Erythroblast (primary cell): ENCODE results near the gene MEIKIN.

Experiments used
- DNase-seq, 2 experiments: peaks; one replicate each; lab custom pipeline; 2025; lab: John Stamatoyannopoulos, UW
- GATA1 ChIP-seq: IDR thresholded peaks from 2 replicates; pipeline ENCODE4 v1.6.1; 2011; ENCODE audit warnings: low read depth, mild to moderate bottlenecking, control low read depth, low read length, moderate library complexity
- POLR2A ChIP-seq: IDR thresholded peaks from 2 replicates; pipeline ENCODE4 v1.6.1; 2011; ENCODE audit warnings: mild to moderate bottlenecking, low read length

The MEIKIN gene, protein sequence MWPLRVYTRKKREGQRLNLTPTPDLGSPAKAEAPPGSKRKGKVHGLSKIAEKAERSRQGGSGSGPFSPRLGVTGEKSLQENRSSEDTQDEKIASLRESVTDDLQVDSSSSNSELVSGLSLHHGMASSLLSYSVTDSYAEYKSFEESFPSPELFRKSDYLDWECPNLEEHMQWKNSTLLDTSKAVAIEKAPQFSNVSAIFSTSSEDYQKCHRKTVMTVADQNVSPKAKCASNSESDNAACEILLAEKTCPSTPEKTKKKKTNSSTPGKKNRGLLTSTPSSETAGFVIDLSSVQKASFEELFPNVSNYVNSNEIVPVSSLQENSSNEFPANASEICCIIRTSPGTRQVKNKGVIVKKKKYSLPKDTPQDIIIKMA

DNA sequence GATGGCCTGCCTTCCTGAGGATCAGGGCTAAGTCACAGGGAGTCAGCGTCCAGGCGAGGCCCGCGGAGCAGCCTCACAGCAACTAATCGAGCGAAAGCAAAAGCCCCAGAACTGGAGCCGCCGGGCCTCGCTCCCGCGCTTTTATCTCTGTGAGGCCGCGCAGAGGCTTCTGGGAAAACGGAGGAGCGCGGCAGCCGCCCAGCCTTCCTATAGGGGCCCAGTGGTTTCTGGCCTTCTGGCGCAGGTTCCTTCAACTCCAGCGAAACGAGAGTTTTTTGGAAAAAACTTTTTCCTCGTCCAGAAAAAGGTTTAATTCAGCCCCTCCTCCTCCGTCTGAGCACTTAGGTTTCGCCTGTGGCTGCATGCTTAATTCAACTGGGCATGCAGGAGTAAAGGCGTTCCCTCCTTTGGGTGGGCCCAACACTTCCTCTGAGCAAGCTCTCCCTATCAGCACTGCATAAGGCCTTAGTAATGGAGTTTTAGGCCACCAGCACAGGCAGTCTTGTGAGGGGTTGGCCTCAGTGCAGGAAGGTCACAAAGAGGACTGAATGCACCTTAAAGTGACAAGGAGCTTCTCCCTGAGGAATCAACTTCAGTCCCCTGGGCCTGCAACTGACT lies at the start of gene MEIKIN:
Gene MEIKIN, minus strand, starts transcription at position 113 of the 618 bp plus-strand sequence. CDS start 158 bp downstream, outside the sequence.
- DNase-seq: no peak
- TF ChIP-seq POLR2A (no peak), GATA1 (no peak)

DNA sequence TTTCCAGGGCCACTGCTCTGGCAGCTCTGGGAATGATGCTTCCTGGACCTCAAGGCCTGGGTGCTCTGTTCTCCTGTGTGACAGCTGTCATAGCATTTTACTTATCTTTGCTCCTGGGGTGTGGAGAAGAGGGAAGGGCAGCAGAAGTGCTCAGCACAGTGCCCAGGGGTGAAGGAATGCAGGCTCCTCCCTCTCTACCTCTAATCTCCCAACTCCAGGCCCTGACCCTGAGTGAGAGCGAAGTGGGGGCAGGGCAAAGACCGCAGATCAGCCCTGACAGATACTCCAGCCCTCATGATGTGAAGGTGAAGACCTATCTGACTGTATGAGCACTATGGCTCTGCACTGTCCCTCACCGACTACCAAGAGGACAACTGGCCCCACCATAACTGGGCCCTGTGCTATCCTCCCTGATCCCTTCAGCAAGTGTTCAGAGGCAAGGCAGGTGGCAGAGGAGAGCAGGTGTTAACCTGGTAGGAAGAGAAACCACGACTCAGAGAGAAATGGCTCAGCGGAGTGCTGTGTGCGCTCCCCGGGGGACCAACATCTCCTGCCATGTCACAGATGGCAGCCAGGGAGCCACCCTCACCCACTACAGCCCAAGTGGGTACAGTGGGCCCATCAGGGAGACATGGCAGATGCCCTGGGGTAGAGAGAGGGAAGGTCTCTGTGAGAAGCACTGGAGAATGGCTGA lies 49.2 kb upstream of the MEIKIN start:
- peak; percentile 95 to 98 for DNase-seq
- TF ChIP-seq GATA1 (peak; percentile 48), POLR2A (no peak)

DNA sequence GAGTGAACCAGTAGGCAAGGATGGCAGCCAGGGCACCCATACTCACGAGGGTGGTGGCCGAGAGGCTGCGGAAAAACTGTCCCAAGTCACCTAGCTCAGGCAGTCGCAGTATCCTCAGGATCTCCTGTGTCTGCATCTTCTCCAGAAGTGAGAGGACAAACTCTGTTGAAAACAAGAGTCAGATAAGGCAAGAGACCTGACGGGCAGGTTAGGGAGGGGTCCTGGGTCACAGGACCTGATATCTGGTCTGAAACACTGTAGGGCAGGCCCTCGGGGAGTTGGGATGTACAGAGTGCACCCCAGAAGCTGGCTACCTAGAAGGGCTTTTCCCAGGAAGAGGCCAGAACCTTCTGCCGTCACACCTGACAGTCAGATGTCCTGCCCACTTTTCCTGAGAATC lies 48.6 kb upstream of the MEIKIN start:
- DNase-seq: peak in 1 of 2 experiments; percentile 59
- TF ChIP-seq POLR2A (no peak), GATA1 (no peak)

DNA sequence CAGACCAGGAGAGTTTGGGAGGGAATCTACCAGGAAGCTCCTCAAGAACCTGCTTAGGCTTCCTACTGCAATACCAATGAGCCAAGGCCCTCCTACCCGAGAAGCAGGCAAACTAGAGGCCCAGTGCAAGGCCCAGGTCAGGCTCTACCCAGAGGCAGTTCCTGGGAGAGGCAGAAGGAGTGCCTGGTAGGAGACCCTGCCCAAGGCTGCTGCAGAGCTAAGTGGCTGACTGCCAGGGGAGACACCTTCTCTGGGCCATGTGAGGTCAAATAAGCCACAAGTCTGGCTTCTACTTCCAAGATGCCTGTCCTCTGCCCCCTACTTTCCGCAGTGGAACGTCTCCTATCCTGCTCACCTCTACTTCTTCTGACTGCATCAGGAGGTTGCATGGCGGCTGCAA lies 48.2 kb upstream of the MEIKIN start:
- TF ChIP-seq POLR2A: no peak
- peak; percentile 73 to 77 for DNase-seq

DNA sequence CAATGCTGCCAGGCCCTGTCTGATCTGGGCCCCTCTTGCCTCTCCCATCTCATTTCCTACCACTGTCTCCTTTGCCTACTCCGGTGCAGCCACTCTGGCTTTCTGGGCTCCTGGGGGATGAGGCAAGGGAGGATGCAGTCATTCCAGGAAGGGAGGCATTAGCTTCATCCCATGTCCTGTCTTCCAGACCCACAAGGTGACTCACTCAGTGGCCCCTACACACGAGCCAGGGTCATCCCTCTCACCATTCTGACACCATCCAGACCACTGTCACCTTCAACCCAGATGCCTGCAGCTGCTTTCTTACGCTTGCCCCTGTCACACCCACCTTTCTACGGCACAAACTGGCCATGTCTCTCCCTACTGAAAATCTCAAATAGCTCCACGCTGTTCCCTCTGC lies 46.9 kb upstream of the MEIKIN start:
- no peak for TF ChIP-seq GATA1
- TF ChIP-seq POLR2A: no peak
- no peak for DNase-seq

DNA sequence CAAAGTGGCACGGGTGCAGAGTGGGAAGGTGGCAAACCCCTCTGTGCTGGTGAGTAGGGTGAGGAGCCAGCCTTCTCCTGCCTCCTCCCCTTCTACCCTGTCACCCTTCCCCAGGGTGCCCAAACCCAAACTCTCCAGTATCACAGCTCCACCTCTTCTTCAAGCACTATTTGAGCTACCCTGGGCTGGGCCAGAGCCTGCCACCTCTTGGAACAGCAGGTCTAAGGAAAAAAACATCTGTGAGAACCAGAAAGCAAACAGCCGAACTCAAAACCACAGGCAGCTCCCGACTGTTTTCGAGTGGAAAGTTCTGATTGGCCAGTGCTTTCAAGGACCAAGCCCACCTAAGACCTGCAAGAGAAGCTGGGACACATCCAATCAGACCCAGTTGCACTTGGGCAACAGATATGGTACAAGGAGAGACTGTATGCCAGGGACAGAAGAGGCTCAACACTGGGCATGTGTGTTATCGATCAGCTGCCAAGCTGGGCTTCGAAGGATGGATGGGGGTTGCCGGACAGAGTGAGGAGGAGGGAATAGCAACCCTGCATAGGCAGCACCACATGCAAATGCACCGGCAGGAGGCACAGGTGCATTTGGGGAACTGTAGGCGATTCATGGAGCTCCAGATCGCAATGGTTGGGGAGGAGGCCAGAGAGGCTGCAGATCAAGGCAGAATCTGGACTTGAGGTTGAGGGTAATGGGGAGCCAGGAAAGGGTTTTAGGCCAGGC lies 46.3 kb upstream of the MEIKIN start:
- no peak for DNase-seq
- TF ChIP-seq POLR2A: no peak

DNA sequence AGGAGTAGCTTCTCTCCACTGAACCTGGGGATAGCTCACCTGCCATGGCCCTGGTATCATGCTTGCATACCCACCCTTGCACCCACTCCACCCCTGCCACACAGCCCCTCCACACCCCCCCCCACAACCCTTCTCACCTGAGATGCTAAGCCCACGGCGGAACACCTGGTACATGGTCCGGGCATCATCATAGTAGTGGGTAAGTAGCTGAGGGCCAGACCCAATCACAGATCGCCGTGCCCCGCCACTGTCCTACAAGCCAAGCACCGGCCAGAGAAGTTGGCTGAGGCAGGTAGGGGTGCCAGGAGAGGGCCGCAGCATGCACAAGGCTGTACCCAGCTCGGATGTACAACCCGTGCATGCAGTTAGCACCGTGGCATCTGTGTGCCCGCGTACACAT lies 45.3 kb upstream of the MEIKIN start:
- TF ChIP-seq POLR2A: no peak
- no peak for TF ChIP-seq GATA1
- DNase-seq: no peak

DNA sequence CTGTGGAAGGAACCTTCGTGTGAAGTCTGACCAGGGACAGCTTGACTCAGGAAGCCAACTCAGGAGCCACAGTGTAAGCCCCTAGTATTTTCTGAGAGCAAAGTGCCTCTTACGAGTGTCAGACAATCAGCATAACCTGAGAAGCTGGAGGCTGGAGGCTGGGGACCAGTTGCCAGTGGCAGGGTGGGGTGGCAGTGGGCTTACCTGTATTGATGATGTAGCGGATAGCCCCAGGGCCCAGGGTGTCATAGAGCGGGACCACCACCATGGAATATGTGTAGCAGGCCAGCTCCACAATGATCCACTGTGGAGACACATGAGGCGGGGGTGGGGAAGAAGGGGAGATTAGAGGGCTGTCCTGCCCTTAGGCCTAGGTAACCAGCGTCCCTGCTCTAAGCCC lies 43.1 kb upstream of the MEIKIN start:
- no peak for TF ChIP-seq GATA1
- TF ChIP-seq POLR2A: no peak
- no peak for DNase-seq

DNA sequence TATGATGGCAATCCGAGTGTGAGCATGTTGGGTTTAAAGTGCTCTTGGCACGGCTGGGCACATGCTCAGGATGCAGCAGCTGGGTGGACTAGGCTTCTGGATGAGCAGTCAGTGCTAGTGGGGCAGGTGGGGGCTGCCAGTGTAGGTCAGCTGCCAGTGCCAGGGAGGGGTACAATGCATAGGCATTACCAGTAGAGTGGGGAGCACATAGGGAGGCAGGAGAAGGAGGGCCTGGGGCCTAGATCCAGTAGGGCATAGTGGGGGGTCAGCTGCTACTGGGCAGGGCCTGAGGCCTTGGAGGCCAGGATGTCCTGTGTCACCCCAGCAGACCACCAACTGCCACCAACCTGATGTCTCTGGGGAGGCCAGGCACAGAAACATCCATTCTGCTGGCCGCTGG lies 41.8 kb upstream of the MEIKIN start:
- DNase-seq: no peak
- TF ChIP-seq POLR2A (no peak), GATA1 (no peak)

DNA sequence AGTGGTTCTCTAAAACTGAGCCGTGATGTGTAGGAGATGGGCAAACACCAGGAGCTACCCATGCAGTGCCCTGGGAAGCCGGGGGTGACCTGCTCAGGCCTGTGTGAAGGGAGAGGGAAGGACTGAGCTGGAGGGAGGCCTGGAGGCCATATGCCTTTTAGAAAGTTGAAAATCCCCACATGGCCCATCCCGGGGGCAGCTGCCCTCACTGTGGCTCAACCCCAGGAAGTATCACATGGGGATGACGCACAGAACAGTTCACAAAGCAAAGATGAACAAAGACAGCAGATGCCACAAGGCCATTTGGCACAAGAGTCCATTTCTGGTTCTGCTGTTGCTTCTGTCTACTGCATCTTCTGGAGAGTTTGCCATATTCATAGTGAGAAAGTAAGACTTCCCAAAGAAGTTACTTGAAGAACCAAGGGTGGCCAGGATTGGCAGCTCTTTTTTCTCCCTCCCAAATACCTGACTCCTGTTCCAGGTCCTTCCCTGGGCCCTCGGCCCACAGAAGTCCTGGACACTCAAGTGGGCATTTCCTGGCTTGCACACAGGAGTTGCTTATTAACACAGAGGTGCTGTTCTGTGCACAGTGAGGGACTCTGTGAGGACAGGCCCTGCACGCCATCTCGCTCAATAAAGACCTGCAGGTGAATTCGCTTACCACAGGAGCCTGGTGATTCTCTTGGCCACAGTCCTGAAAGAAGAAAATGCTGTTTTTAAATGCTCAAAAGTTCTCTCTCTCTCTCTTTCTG lies 40.9 kb upstream of the MEIKIN start:
- TF ChIP-seq GATA1: no peak
- no peak for TF ChIP-seq POLR2A
- no peak for DNase-seq

DNA sequence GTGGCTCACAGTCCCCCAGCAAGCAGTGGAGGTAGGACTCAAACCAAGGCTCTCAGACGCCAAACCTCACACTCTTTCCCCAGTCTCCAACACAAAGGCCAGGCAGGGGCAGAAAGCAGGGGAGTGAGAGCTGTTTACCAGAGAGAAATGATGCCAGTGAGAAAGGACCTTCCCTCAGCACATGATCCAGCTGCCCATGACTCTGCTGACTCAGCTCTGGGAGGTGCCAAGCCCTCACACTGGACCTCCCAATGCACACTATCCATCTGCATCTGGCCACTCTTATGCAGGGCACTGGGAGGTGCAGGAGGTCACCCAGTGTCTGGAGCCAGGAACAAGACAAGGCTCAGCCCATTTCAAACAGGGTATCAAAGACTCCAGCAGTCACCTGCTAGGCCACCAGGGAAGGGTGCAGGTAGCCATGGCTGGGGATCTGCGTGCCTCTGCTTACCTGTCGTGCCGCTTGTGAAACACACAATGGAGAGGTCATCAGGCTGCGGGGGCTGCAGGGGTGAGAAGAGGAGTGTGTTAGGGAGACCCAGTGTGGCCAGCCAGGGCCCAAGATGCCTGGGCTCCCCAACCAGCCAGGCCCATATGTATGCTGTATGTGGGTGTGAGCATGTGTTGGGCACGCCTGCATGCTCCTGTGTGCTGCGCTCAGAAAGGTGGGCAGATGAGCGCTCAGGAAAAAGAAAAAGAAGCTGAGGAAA lies 39.6 kb upstream of the MEIKIN start:
- TF ChIP-seq POLR2A: no peak
- TF ChIP-seq GATA1: no peak
- no peak for DNase-seq

DNA sequence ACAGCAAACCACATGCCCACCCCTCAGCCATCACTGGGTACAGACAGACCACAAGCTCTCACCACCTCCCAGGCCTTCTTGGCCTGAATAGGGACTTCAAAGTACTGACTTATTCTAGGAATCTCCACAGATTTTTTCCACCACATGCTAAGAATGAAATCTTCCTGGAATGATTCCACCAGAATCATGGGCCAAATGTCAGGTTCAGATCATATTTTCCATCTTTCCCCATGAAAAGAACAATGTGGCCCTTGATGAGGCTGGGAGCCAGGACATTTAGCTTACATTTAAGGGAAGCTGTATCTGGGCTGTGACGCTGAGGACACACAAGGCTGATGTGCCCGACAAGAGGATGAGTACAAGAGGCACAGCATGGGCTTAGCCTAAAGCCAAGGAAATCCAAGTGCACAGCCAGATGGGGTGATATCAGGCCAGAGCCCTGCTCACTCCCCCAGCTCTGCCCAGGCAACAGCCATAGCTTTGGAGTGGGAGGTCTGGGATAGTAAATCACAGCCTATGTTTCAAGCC lies 37.8 kb upstream of the MEIKIN start:
- no peak for DNase-seq
- TF ChIP-seq POLR2A (no peak), GATA1 (no peak)

DNA sequence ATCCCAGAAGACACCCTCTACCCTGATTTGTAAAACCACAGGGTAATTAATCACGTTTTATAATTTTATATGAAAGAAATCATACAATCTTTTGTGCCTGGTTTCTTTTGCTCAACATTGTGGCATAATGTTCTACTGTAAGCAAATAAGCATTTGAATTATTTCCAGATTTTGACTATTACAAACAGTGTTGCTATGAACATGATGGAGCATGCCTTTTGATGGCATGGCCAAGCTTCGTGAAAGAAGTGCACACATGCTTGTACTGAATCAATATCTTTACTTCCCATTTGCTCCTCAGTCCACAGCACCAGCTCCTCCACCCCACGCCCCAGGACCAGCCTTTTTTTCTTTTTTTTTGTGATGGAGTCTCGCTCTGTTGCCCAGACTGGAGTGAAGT lies 36.1 kb upstream of the MEIKIN start:
- DNase-seq: no peak
- no peak for TF ChIP-seq GATA1
- no peak for TF ChIP-seq POLR2A
